GM12865 (cell line): Measurements from ENCODE around the gene CORO2A.

Source experiments
- DNase-seq: peaks from one replicate; pipeline ENCODE4 v3.0.0; 2010; ENCODE audit warnings: low read depth
- H3K4me3 ChIP-seq: 2 replicates; pipeline ENCODE4 v1.5.1; 2011; ENCODE audit warnings: mild to moderate bottlenecking, low read depth, low read length, control low read depth
- TF ChIP-seq, protein P1 (sequence below): IDR thresholded peaks from 2 replicates; pipeline ENCODE4 v1.5.1; 2011; ENCODE audit warnings: low read length, control low read depth, low read depth, inconsistent platforms; ENCODE audit not compliant: insufficient read depth; ENCODE audit errors: missing control alignments

CORO2A gene

GRCh38 chr9:98164912-98165311 is 27.5 kb downstream of the CORO2A start:
- no peak overlapping the region for H3K4me3 ChIP-seq
- DNase-seq, result no peak
- TF ChIP-seq, protein P1, sequence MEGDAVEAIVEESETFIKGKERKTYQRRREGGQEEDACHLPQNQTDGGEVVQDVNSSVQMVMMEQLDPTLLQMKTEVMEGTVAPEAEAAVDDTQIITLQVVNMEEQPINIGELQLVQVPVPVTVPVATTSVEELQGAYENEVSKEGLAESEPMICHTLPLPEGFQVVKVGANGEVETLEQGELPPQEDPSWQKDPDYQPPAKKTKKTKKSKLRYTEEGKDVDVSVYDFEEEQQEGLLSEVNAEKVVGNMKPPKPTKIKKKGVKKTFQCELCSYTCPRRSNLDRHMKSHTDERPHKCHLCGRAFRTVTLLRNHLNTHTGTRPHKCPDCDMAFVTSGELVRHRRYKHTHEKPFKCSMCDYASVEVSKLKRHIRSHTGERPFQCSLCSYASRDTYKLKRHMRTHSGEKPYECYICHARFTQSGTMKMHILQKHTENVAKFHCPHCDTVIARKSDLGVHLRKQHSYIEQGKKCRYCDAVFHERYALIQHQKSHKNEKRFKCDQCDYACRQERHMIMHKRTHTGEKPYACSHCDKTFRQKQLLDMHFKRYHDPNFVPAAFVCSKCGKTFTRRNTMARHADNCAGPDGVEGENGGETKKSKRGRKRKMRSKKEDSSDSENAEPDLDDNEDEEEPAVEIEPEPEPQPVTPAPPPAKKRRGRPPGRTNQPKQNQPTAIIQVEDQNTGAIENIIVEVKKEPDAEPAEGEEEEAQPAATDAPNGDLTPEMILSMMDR, result no peak

- DNase-seq, result no peak
- TF ChIP-seq, protein P1, result no peak
- no peak overlapping the region for H3K4me3 ChIP-seq
Observed at GRCh38 chr9:98162613-98163012, 29.8 kb downstream of the CORO2A start.

DNA sequence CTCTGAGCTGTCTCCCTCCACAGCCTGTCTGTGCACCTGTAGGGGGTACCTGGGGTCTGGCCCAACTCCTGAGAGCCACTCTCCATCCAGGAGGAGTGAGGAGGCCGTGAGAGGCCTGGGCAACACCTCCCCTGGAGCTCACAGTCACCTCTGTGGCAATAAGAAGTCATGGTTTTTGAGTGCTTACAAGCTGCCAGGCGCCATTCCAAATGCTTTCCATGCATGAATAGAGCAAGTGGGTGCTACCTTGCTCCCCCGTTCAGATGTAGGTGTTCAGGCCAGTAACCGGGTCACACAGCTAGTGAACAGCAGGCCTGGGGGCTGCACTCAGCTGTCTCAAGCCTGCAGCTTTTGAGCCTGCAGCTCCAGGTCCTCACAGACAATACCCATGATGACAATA is 30.6 kb downstream of the CORO2A start:
- TF ChIP-seq, protein P1, result no peak
- DNase-seq, result no peak

GRCh38 chr9:98159790-98160189 is 32.6 kb downstream of the CORO2A start:
- TF ChIP-seq, protein P1, result no peak
- no peak overlapping the region for H3K4me3 ChIP-seq
- no peak for DNase-seq

More for the DNA sequence above, 30.6 kb downstream of the CORO2A start:
- H3K4me3 ChIP-seq, result no peak overlapping the region

DNA sequence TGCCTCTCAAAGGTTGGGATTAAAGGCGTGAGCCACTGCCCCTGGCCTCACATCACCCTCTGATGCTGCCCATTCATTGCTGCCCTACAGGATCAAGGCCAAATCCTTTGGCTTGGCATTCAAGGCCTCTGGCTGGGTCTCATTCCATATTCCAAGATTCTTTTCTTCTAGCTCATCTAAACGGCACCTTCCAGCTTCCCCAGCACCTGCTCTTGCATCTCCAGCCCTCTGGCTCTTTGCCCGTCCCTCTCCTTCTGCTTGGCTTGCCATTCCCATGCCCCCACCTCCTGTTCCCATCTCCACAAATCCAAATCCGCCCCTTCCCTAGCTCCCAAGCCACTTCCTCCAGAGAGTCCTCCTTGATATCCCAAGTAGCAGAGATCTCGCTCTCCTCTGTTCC is 33.1 kb downstream of the CORO2A start:
- DNase-seq, result no peak
- no peak overlapping the region for H3K4me3 ChIP-seq
- TF ChIP-seq, protein P1, result no peak

- TF ChIP-seq, protein P1, result no peak
- no peak overlapping the region for H3K4me3 ChIP-seq
- no peak for DNase-seq
Observed at GRCh38 chr9:98158071-98158831, 34.2 kb downstream of the CORO2A start.

GRCh38 chr9:98157372-98157771 is 35.1 kb downstream of the CORO2A start:
- DNase-seq, result no peak
- H3K4me3 ChIP-seq, result no peak overlapping the region
- TF ChIP-seq, protein P1, result no peak
